Dendritic cell treated with granulocyte-macrophage colony-stimulating factor and Interleukin-4, amounts not matched to agents 40 ng/mL and 50 ng/mL, for 4 days (primary cell): Measurements from ENCODE around the gene EPN2.
A peak's percentile ranks its signal among the peaks of the same experiment; 100 is the strongest.

Experiments
- H3K27ac Mint-ChIP-seq: one replicate; pipeline ENCODE4 v1.8.0; 2022; ENCODE audit warnings: mild to moderate bottlenecking, mixed read lengths
- H3K27me3 Mint-ChIP-seq: one replicate; pipeline ENCODE4 v1.8.0; 2022; ENCODE audit warnings: mild to moderate bottlenecking, mixed read lengths
- H3K36me3 Mint-ChIP-seq: one replicate; pipeline ENCODE4 v1.8.0; 2022; ENCODE audit warnings: low read depth, mixed read lengths
- H3K4me1 Mint-ChIP-seq: one replicate; pipeline ENCODE4 v1.8.0; 2022; ENCODE audit warnings: low read depth, mixed read lengths
- H3K4me3 Mint-ChIP-seq: one replicate; pipeline ENCODE4 v1.8.0; 2022; ENCODE audit warnings: mild to moderate bottlenecking, moderate library complexity, mixed read lengths
- H3K9me3 Mint-ChIP-seq: one replicate; pipeline ENCODE4 v1.8.0; 2022; ENCODE audit warnings: mixed read lengths
- intact Hi-C: fragments of 100-400 bp; cut with micrococcal nuclease; formaldehyde crosslinking; loops from one replicate; pipeline ENCODE4 v1.15.0; 2022

EPN2 gene

GRCh38 chr17:19248928-19249574, 11.9 kb downstream of the EPN2 start:
- peak overlapping the region; percentile 16 for H3K27ac Mint-ChIP-seq
- H3K9me3 Mint-ChIP-seq = no peaks in the 10 kb centered on the region
- H3K4me1 Mint-ChIP-seq = peaks cover 12% of the 10 kb centered on the region
- H3K36me3 Mint-ChIP-seq = no peaks in the 10 kb centered on the region
- H3K4me3 Mint-ChIP-seq = no peak overlapping the region
- H3K27me3 Mint-ChIP-seq = peaks cover 67% of the 10 kb centered on the region
- intact Hi-C loops = no loop called here

DNA sequence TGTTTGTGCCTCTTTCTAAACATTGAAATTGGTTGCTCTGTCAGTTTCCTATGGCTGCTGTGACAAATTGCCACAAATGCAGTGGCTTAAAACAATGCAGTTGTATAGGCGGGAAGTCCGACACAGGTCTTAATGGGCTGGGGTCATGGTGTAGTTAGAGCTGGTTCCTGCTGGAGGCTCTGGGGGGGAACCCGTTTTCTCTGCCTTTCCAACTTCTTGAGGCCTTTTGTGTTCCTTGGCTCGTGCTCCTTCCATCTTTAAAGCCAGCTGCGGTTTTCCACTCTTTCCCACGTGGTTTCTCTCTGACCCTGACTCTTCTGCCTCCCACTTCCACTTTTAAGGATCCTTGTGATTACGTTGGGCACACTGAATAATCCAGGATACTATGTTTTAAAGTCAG, 12.5 kb downstream of the EPN2 start:
- intact Hi-C loops = no loop called here
- Mint-ChIP-seq H3K27me3 (peaks cover 67% of the 10 kb centered on the region), H3K27ac (no peak overlapping the region), H3K9me3 (no peaks in the 10 kb centered on the region), H3K4me1 (peaks cover 15% of the 10 kb centered on the region), H3K36me3 (no peaks in the 10 kb centered on the region), H3K4me3 (no peak overlapping the region)

GRCh38 chr17:19250421-19251173, 13.4 kb downstream of the EPN2 start:
- H3K27me3 Mint-ChIP-seq = peaks cover 69% of the 10 kb centered on the region
- no peak overlapping the region for H3K4me3 Mint-ChIP-seq
- no peak overlapping the region for H3K27ac Mint-ChIP-seq
- no peaks in the 10 kb centered on the region for H3K36me3 Mint-ChIP-seq
- intact Hi-C loops = no loop called here
- no peaks in the 10 kb centered on the region for H3K9me3 Mint-ChIP-seq
- H3K4me1 Mint-ChIP-seq = peaks cover 19% of the 10 kb centered on the region

- no peaks in the 10 kb centered on the region for H3K36me3 Mint-ChIP-seq
- no peak overlapping the region for H3K4me3 Mint-ChIP-seq
- H3K27ac Mint-ChIP-seq = no peak overlapping the region
- intact Hi-C loops = no loop called here
- peaks cover 14% of the 10 kb centered on the region for H3K4me1 Mint-ChIP-seq
- H3K27me3 Mint-ChIP-seq = peaks cover 72% of the 10 kb centered on the region
- H3K9me3 Mint-ChIP-seq = no peaks in the 10 kb centered on the region
Observed at GRCh38 chr17:19253112-19253511, 15.9 kb downstream of the EPN2 start.

DNA sequence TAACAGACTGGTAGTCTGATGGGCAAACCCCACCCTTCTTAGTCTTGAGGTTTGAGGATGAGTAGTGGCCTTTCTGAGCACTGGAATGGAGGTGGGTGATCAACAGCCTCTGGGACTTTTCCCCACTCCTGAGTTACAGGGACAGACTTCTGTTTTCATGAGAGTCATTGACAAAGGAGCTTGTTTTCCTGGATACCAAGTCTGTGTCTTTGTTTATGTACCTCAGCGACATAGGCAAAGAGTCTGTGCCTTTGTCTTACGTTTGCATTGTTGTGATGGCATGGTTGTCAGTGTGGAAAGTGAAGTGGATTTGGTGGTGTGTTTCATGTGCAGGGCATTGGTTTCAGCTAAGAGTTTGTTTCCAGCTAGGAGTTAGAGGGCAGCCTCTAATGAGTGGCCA, 17.5 kb downstream of the EPN2 start:
- no peak overlapping the region for H3K27ac Mint-ChIP-seq
- peaks cover 77% of the 10 kb centered on the region for H3K27me3 Mint-ChIP-seq
- intact Hi-C loops = no loop called here
- H3K9me3 Mint-ChIP-seq = no peaks in the 10 kb centered on the region
- peaks cover 7% of the 10 kb centered on the region for H3K4me1 Mint-ChIP-seq
- no peaks in the 10 kb centered on the region for H3K36me3 Mint-ChIP-seq
- H3K4me3 Mint-ChIP-seq = no peak overlapping the region

GRCh38 chr17:19255279-19255678, 18.1 kb downstream of the EPN2 start:
- no peak overlapping the region for H3K4me3 Mint-ChIP-seq
- no peaks in the 10 kb centered on the region for H3K9me3 Mint-ChIP-seq
- no peak overlapping the region for H3K27ac Mint-ChIP-seq
- intact Hi-C loops = no loop called here
- H3K4me1 Mint-ChIP-seq = peaks cover 7% of the 10 kb centered on the region
- no peaks in the 10 kb centered on the region for H3K36me3 Mint-ChIP-seq
- H3K27me3 Mint-ChIP-seq = peaks cover 77% of the 10 kb centered on the region

GRCh38 chr17:19258371-19258770, 21.2 kb downstream of the EPN2 start:
- no peak overlapping the region for H3K27ac Mint-ChIP-seq
- no peaks in the 10 kb centered on the region for H3K9me3 Mint-ChIP-seq
- peaks cover 15% of the 10 kb centered on the region for H3K4me1 Mint-ChIP-seq
- H3K36me3 Mint-ChIP-seq = no peaks in the 10 kb centered on the region
- H3K4me3 Mint-ChIP-seq = no peak overlapping the region
- H3K27me3 Mint-ChIP-seq = peaks cover 84% of the 10 kb centered on the region
- intact Hi-C loops = no loop called here

- H3K9me3 Mint-ChIP-seq = no peaks in the 10 kb centered on the region
- H3K4me3 Mint-ChIP-seq = no peak overlapping the region
- peaks cover 6% of the 10 kb centered on the region for H3K36me3 Mint-ChIP-seq
- intact Hi-C loops = no loop called here
- peaks cover 92% of the 10 kb centered on the region for H3K27me3 Mint-ChIP-seq
- no peak overlapping the region for H3K27ac Mint-ChIP-seq
- peaks cover 30% of the 10 kb centered on the region for H3K4me1 Mint-ChIP-seq
Observed at GRCh38 chr17:19260958-19261357, 23.8 kb downstream of the EPN2 start.

DNA sequence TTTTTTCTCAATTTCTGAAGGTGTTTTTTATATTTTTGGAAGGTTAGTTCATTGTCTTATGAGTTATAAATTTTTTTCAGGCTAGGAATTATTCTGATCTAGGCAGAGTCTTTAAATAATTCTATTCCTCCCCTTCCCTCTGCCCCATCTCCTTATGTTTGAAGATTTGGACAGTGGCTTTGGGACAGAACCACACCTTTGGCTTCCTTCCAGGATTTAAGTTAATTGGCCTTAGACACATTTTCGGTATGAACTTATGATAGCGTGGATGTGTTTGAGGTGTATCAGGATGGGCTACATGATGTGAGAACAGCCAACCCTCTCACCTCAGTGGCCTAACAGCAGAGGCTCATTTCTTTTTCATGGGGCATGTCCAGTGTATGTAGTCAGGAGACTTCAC, 24.3 kb downstream of the EPN2 start:
- no peak overlapping the region for H3K27ac Mint-ChIP-seq
- H3K27me3 Mint-ChIP-seq = peaks cover 88% of the 10 kb centered on the region
- H3K9me3 Mint-ChIP-seq = no peaks in the 10 kb centered on the region
- intact Hi-C loops = no loop called here
- no peak overlapping the region for H3K4me3 Mint-ChIP-seq
- peaks cover 6% of the 10 kb centered on the region for H3K36me3 Mint-ChIP-seq
- H3K4me1 Mint-ChIP-seq = peaks cover 32% of the 10 kb centered on the region

GRCh38 chr17:19262650-19263631, 25.8 kb downstream of the EPN2 start:
- intact Hi-C loops = no loop called here
- no peak overlapping the region for H3K4me3 Mint-ChIP-seq

GRCh38 chr17:19263641-19264051, 26.5 kb downstream of the EPN2 start:
- Mint-ChIP-seq H3K4me1 (peaks cover 35% of the 10 kb centered on the region), H3K27me3 (peaks cover 75% of the 10 kb centered on the region), H3K27ac (no peak overlapping the region), H3K9me3 (no peaks in the 10 kb centered on the region), H3K36me3 (peaks cover 6% of the 10 kb centered on the region), H3K4me3 (no peak overlapping the region)
- intact Hi-C loops = no loop called here

More at GRCh38 chr17:19262650-19263631, 25.8 kb downstream of the EPN2 start:
- Mint-ChIP-seq H3K27ac (no peak overlapping the region), H3K9me3 (no peaks in the 10 kb centered on the region), H3K27me3 (peaks cover 78% of the 10 kb centered on the region), H3K36me3 (peaks cover 6% of the 10 kb centered on the region), H3K4me1 (peaks cover 32% of the 10 kb centered on the region)

DNA sequence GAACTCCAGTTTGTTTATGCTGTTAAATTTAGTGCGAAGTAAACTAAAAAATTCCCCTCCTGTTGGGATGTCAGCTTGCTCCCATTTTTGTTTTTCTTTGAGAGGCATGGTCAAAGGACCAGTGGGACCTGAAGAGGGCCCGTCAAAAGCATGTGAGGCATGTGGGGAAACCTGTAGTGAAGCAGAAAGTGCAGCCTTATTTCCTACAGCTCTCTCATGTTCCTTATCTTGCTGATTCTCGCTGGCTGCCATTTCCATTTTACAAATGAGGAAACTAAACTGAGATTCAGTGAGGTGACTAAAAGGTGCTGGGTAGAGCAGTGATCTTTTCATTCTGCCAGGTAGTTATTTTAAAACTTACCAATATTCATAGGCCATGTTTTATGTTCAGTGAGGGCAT, 27.1 kb downstream of the EPN2 start:
- Mint-ChIP-seq H3K4me1 (peaks cover 41% of the 10 kb centered on the region), H3K4me3 (no peak overlapping the region), H3K9me3 (no peaks in the 10 kb centered on the region), H3K36me3 (peaks cover 6% of the 10 kb centered on the region), H3K27me3 (peaks cover 70% of the 10 kb centered on the region), H3K27ac (no peak overlapping the region)
- intact Hi-C loops = no loop called here

- H3K27ac Mint-ChIP-seq = no peak overlapping the region
Observed at GRCh38 chr17:19264681-19265080, 27.5 kb downstream of the EPN2 start.

GRCh38 chr17:19265755-19266154, 28.6 kb downstream of the EPN2 start:
- H3K27me3 Mint-ChIP-seq = peaks cover 71% of the 10 kb centered on the region
- H3K4me3 Mint-ChIP-seq = no peak overlapping the region
- H3K27ac Mint-ChIP-seq = peak overlapping the region; percentile 39
- peaks cover 54% of the 10 kb centered on the region for H3K4me1 Mint-ChIP-seq
- H3K9me3 Mint-ChIP-seq = no peaks in the 10 kb centered on the region
- H3K36me3 Mint-ChIP-seq = peaks cover 6% of the 10 kb centered on the region
- intact Hi-C loops = no loop called here

More at GRCh38 chr17:19264681-19265080, 27.5 kb downstream of the EPN2 start:
- H3K36me3 Mint-ChIP-seq = peaks cover 6% of the 10 kb centered on the region
- H3K4me1 Mint-ChIP-seq = peaks cover 45% of the 10 kb centered on the region
- no peaks in the 10 kb centered on the region for H3K9me3 Mint-ChIP-seq
- H3K4me3 Mint-ChIP-seq = no peak overlapping the region
- intact Hi-C loops = no loop called here
- peaks cover 70% of the 10 kb centered on the region for H3K27me3 Mint-ChIP-seq
